ENCODE data around the gene PRSS8. TPM values are rescaled to one million over a fixed set of nuclear protein-coding genes. Genes with fewer than 3 reads are reported as not detected.
"Not testable (repeated sequence)": the region's sequence is repeated elsewhere in the genome, so short reads cannot be mapped to it uniquely, and the experiment has no call there.

The PRSS8 gene
- total RNA-seq, 1 experiment from 2014 or later = 154 TPM

DNA sequence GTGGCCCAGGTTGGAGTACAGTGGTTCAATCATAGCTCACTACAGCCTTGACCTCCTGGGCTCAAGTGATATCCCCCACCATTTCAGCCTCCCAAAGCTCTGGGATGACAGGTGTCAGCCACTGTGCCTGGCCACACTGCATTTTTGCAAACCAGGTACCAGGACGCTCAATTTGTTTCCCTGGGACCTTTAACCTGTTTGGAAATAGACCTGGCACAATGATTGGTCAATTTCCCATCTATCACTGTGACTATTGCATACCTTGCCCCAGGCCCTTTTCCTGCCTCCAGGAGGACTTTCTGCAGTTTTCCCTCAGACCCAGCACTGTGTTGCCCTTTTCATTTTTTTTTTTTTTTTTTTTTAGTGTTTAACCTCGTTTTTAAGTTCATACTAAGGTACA is 33.3 kb upstream of the PRSS8 start:
- H3K79me2 ChIP-seq (ENCODE audit: low read depth) = no peaks in the 10 kb centered on the region
- H3K4me3 ChIP-seq = no peak overlapping the region
- no peak overlapping the region for H3K27ac ChIP-seq
- peaks cover 25% of the 10 kb centered on the region for H3K4me1 ChIP-seq (replicated peaks; ENCODE audit: insufficient read depth)
- no peaks in the 10 kb centered on the region for H3K9me3 ChIP-seq (ENCODE audit: insufficient read depth, low read depth)
- H3F3A ChIP-seq (ENCODE audit: insufficient read depth, low read depth) = peaks cover 21% of the 10 kb centered on the region; the same call in 1 of the 2 replicates
- BruUV-seq (replicated peaks) = no TSS peak
- ChIA-PET CTCF (no interaction called here), POLR2A (ENCODE audit: unreplicated experiment) (no interaction called here)
- TF ChIP-seq, protein P1, sequence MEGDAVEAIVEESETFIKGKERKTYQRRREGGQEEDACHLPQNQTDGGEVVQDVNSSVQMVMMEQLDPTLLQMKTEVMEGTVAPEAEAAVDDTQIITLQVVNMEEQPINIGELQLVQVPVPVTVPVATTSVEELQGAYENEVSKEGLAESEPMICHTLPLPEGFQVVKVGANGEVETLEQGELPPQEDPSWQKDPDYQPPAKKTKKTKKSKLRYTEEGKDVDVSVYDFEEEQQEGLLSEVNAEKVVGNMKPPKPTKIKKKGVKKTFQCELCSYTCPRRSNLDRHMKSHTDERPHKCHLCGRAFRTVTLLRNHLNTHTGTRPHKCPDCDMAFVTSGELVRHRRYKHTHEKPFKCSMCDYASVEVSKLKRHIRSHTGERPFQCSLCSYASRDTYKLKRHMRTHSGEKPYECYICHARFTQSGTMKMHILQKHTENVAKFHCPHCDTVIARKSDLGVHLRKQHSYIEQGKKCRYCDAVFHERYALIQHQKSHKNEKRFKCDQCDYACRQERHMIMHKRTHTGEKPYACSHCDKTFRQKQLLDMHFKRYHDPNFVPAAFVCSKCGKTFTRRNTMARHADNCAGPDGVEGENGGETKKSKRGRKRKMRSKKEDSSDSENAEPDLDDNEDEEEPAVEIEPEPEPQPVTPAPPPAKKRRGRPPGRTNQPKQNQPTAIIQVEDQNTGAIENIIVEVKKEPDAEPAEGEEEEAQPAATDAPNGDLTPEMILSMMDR (conservative IDR thresholded peaks at IDR 0.05) = no peak
- no peak for TF ChIP-seq EZH2 (IDR thresholded peaks at IDR 0.05; ENCODE audit: low read depth)
- H3K9me2 ChIP-seq (ENCODE audit: insufficient read depth) = no peaks in the 10 kb centered on the region
- H2AFZ ChIP-seq = no peak overlapping the region
- no peaks in the 10 kb centered on the region for H3K36me3 ChIP-seq (ENCODE audit: low read depth)
- no peaks in the 10 kb centered on the region for H4K20me1 ChIP-seq (ENCODE audit: insufficient read depth)
- H3K27me3 ChIP-seq (ENCODE audit: insufficient read depth, low read depth) = no peaks in the 10 kb centered on the region
- DNase-seq = peak; percentile 61 to 87
- intact Hi-C loops (cut with micrococcal nuclease; ENCODE audit: unreplicated experiment) = no loop called here
- H3K4me2 ChIP-seq = peak overlapping the region; percentile 11; the same call in 1 of the 2 replicates

DNA sequence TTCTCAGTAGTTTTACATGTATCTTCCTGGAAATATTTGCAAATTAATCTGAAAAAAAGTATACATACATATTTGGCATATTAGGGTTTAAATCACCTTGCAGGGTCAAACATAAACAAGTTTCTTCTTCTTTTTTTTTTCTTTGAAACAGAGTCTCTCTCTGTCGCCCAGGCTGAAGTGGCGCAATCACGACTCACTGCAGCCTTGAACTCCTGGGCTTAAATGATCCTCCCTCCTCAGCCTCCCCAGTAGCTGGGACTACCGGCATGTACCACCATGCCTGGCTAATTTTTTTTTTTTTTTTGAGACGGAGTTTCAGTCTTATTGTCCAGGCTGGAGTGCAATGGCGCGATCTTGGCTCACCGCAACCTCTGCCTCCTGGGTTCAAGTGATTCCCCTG is 31.8 kb upstream of the PRSS8 start:
- Histone ChIP-seq H4K20me1 (ENCODE audit: insufficient read depth) (no peaks in the 10 kb centered on the region), H3K27ac (no peak overlapping the region), H3K79me2 (ENCODE audit: low read depth) (no peaks in the 10 kb centered on the region), H3K4me1 (replicated peaks; ENCODE audit: insufficient read depth) (peaks cover 25% of the 10 kb centered on the region), H3F3A (ENCODE audit: insufficient read depth, low read depth) (peaks cover 21% of the 10 kb centered on the region; the same call in 1 of the 2 replicates), H3K4me3 (no peak overlapping the region), H2AFZ (no peak overlapping the region), H3K27me3 (ENCODE audit: insufficient read depth, low read depth) (no peaks in the 10 kb centered on the region), H3K4me2 (no peak overlapping the region), H3K36me3 (ENCODE audit: low read depth) (no peaks in the 10 kb centered on the region), H3K9me3 (ENCODE audit: insufficient read depth, low read depth) (no peaks in the 10 kb centered on the region), H3K9me2 (ENCODE audit: insufficient read depth) (no peaks in the 10 kb centered on the region)
- TF ChIP-seq, protein P1 (conservative IDR thresholded peaks at IDR 0.05) = no peak
- no peak for TF ChIP-seq EZH2 (IDR thresholded peaks at IDR 0.05; ENCODE audit: low read depth)
- no TSS peak for BruUV-seq (replicated peaks)
- DNase-seq = no peak
- intact Hi-C loops (cut with micrococcal nuclease; ENCODE audit: unreplicated experiment) = no loop called here
- ChIA-PET CTCF (no interaction called here), POLR2A (ENCODE audit: unreplicated experiment) (no interaction called here)

DNA sequence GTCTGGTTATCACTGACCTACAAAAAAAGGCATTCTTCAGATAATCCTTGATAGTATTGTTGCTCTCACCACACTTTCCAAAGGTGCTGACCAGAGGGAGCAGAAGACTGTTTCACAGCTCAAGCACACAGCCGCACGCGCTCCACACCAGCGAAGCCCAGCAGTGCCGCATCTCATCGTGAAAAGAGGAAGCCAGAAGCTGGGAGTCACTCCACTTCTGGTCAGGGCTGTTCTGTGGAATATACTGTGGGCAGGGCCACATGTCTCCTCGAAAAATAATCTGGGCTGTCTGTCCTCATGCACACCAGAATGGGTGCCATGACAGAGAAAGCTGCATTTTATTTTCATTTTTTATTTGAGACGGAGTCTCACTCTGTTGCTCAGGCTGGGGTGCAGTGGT is 21.6 kb upstream of the PRSS8 start:
- BruUV-seq (replicated peaks) = no TSS peak
- CTCF ChIA-PET = interaction anchor here (0.7 kb wide), 1 partner anchor 159 kb away, joined by 9 read pairs; no protein-coding TSS in a partner anchor
- Histone ChIP-seq H3K4me1 (replicated peaks; ENCODE audit: insufficient read depth) (peaks cover 10% of the 10 kb centered on the region; the same call in 1 of the 2 replicates), H3K36me3 (ENCODE audit: low read depth) (no peaks in the 10 kb centered on the region), H3K9me3 (ENCODE audit: insufficient read depth, low read depth) (no peaks in the 10 kb centered on the region), H3K79me2 (ENCODE audit: low read depth) (no peaks in the 10 kb centered on the region), H3K27me3 (ENCODE audit: insufficient read depth, low read depth) (no peaks in the 10 kb centered on the region), H3K4me2 (no peak overlapping the region), H3F3A (ENCODE audit: insufficient read depth, low read depth) (peaks cover 8% of the 10 kb centered on the region; the same call in 1 of the 2 replicates), H3K9me2 (ENCODE audit: insufficient read depth) (no peaks in the 10 kb centered on the region), H3K27ac (no peak overlapping the region), H3K4me3 (no peak overlapping the region), H4K20me1 (ENCODE audit: insufficient read depth) (no peaks in the 10 kb centered on the region), H2AFZ (no peak overlapping the region)
- DNase-seq = no peak
- no peak for TF ChIP-seq EZH2 (IDR thresholded peaks at IDR 0.05; ENCODE audit: low read depth)
- TF ChIP-seq, protein P1 (conservative IDR thresholded peaks at IDR 0.05) = no peak
- POLR2A ChIA-PET (ENCODE audit: unreplicated experiment) = interaction anchor here (0.7 kb wide), 1 partner anchor 229 kb away, joined by 3 read pairs; no protein-coding TSS in a partner anchor
- intact Hi-C loops (cut with micrococcal nuclease; ENCODE audit: unreplicated experiment) = no loop called here

DNA sequence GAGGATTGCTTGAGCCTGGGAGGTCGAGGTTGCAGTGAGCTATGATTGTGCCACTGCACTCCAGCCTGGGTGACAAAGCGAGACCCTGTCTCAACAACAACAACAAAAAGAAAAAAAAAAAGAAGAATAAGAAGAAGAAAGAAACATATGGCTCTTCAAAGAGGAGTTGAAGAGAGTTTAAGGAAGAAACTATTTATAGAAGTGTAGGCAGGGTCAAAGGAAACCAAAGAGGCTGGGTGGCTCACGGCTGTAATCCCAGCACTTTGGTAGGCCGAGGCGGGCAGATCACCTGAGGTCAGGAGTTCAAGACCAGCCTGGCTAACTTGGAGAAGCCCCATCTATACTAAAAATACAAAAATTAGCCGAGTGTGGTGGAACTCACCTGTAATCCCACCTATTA is 15.4 kb upstream of the PRSS8 start:
- H3K27me3 ChIP-seq (ENCODE audit: insufficient read depth, low read depth); H3K4me3 ChIP-seq; H4K20me1 ChIP-seq (ENCODE audit: insufficient read depth); H3K9me2 ChIP-seq (ENCODE audit: insufficient read depth); H3K9me3 ChIP-seq (ENCODE audit: insufficient read depth, low read depth); H2AFZ ChIP-seq; BruUV-seq (replicated peaks); H3K36me3 ChIP-seq (ENCODE audit: low read depth); DNase-seq; H3K79me2 ChIP-seq (ENCODE audit: low read depth): not testable (repeated sequence)
- peak overlapping the region; percentile 66 for H3K4me2 ChIP-seq
- peaks cover 33% of the 10 kb centered on the region for H3F3A ChIP-seq (ENCODE audit: insufficient read depth, low read depth)
- CTCF ChIA-PET = interaction anchor here (0.6 to 1.0 kb wide), 3 partner anchors 8 to 306 kb away, joined by 3 to 4 read pairs (median 3); no protein-coding TSS in a partner anchor
- H3K27ac ChIP-seq = peak overlapping the region; percentile 68
- intact Hi-C loops (cut with micrococcal nuclease; ENCODE audit: unreplicated experiment) = loop anchor here (1.0 kb wide), 2 partner anchors 20 to 28 kb away; no protein-coding TSS in a partner anchor
- H3K4me1 ChIP-seq (replicated peaks; ENCODE audit: insufficient read depth) = peaks cover 32% of the 10 kb centered on the region
- POLR2A ChIA-PET (ENCODE audit: unreplicated experiment) = interaction anchor here (0.5 to 0.7 kb wide), 3 partner anchors 9 to 117 kb away, joined by 3 to 22 read pairs (median 4); partner anchors contain the start of genes FUS and STX4
